ENCODE data around the gene PIGV. TPM values are rescaled to one million over a fixed set of nuclear protein-coding genes. Genes with fewer than 3 reads are reported as not detected.

The PIGV gene
- total and polyA plus RNA-seq, 8 donors, result 0.87 to 30.8 (median 7.0) TPM; not detected in 1

- Histone ChIP-seq H3K4me3 (no peak overlapping the region), H3K9me3 (no peaks in the 10 kb centered on the region), H3K36me3 (peaks cover 35 to 61% (median 53%) of the 10 kb centered on the region in 4 donors), H3K27me3 (no peaks in the 10 kb centered on the region), H3K4me1 (peaks cover 42 to 76% (median 55%) of the 10 kb centered on the region in 4 donors), H3K27ac (peak overlapping the region; percentile 38 to 100 (median 97))
- TF ChIP-seq POLR2AphosphoS5 (IDR thresholded peaks at IDR 0.05) (no peak), CTCF (IDR thresholded peaks at IDR 0.05) (no peak), EP300 (IDR thresholded peaks at IDR 0.05) (no peak), POLR2A (IDR thresholded peaks at IDR 0.05) (no peak)
- DNase-seq, result peak in 1 of 2 donors; percentile 36
- 44 to 59% (median 46%) methylated on average over 11 of the region's 11 CpGs for WGBS, 5 donors
- intact Hi-C loops (cut with DNase I; ENCODE audit: low total_unique reads), result loop anchor here (10.0 kb wide), 1 partner anchor 97 kb away; no protein-coding TSS in a partner anchor
Measured at GRCh38 chr1:26781206-26781825, 6.4 kb upstream of the PIGV start.

- no peaks in the 10 kb centered on the region for H3K9me3 ChIP-seq
- peaks cover 30 to 47% (median 40%) of the 10 kb centered on the region in 4 donors for H3K36me3 ChIP-seq
- WGBS, 5 donors, result 43 to 66% (median 59%) methylated on average over 3 of the region's 3 CpGs
- peaks cover 53 to 84% (median 66%) of the 10 kb centered on the region in 4 donors for H3K4me1 ChIP-seq
- no peak overlapping the region for H3K4me3 ChIP-seq
- intact Hi-C loops (cut with DNase I; ENCODE audit: low total_unique reads), result loop anchor here (10.0 kb wide), 1 partner anchor 98 kb away; no protein-coding TSS in a partner anchor
- TF ChIP-seq POLR2AphosphoS5 (IDR thresholded peaks at IDR 0.05) (no peak), CTCF (IDR thresholded peaks at IDR 0.05) (no peak), POLR2A (IDR thresholded peaks at IDR 0.05) (no peak), EP300 (IDR thresholded peaks at IDR 0.05) (no peak)
- H3K27ac ChIP-seq, result peak overlapping the region; percentile 57 to 100 (median 98)
- H3K27me3 ChIP-seq, result no peaks in the 10 kb centered on the region
- no peak for DNase-seq
Measured at GRCh38 chr1:26782521-26783212, 5.1 kb upstream of the PIGV start.

- Histone ChIP-seq H3K4me1 (peaks cover 59 to 86% (median 67%) of the 10 kb centered on the region in 4 donors), H3K27me3 (no peaks in the 10 kb centered on the region), H3K4me3 (no peak overlapping the region), H3K36me3 (peaks cover 22 to 38% (median 30%) of the 10 kb centered on the region in 4 donors), H3K9me3 (no peaks in the 10 kb centered on the region), H3K27ac (peak overlapping the region; percentile 77 to 100 (median 98))
- DNase-seq, result no peak
- 31 to 55% (median 46%) methylated on average over 5 of the region's 5 CpGs for WGBS, 5 donors
- intact Hi-C loops (cut with DNase I; ENCODE audit: low total_unique reads), result loop anchor here (10.0 kb wide), 1 partner anchor 99 kb away; no protein-coding TSS in a partner anchor
- TF ChIP-seq POLR2A (IDR thresholded peaks at IDR 0.05), result no peak
- no peak for TF ChIP-seq EP300 (IDR thresholded peaks at IDR 0.05)
- no peak for TF ChIP-seq CTCF (IDR thresholded peaks at IDR 0.05)
- no peak for TF ChIP-seq POLR2AphosphoS5 (IDR thresholded peaks at IDR 0.05)
Measured at GRCh38 chr1:26783646-26784022, 4.1 kb upstream of the PIGV start.

- peak; percentile 84 to 91 for DNase-seq
- no peaks in the 10 kb centered on the region for H3K27me3 ChIP-seq
- no peaks in the 10 kb centered on the region for H3K9me3 ChIP-seq
- H3K4me1 ChIP-seq, result peaks cover 63 to 87% (median 70%) of the 10 kb centered on the region in 4 donors
- WGBS, 5 donors, result 83 to 98% (median 90%) methylated on average over 2 of the region's 2 CpGs
- peaks cover 16 to 32% (median 24%) of the 10 kb centered on the region in 4 donors for H3K36me3 ChIP-seq
- H3K27ac ChIP-seq, result peak overlapping the region; percentile 77 to 100 (median 98)
- intact Hi-C loops (cut with DNase I; ENCODE audit: low total_unique reads), result loop anchor here (10.0 kb wide), 1 partner anchor 99 kb away; no protein-coding TSS in a partner anchor
- no peak for TF ChIP-seq EP300 (IDR thresholded peaks at IDR 0.05)
- peak; percentile 2 to 73 (median 73) for TF ChIP-seq POLR2AphosphoS5 (IDR thresholded peaks at IDR 0.05)
- no peak for TF ChIP-seq CTCF (IDR thresholded peaks at IDR 0.05)
- TF ChIP-seq POLR2A (IDR thresholded peaks at IDR 0.05), result no peak
- H3K4me3 ChIP-seq, result no peak overlapping the region
Measured at GRCh38 chr1:26784023-26784871, 3.5 kb upstream of the PIGV start.

Measured in stomach (tissue), 9 donors.